Activated T-cell treated with anti-CD3 and anti-CD28 coated beads, Interleukin-2, amount 50 U/mL, for 48 hours (primary cell): ENCODE measurements around the gene TGFBR3.

Experiments used
- DNase-seq, 2 experiments: peaks; one replicate each; pipeline ENCODE4 v3.0.0-alpha.2; 2020

Gene TGFBR3

DNA sequence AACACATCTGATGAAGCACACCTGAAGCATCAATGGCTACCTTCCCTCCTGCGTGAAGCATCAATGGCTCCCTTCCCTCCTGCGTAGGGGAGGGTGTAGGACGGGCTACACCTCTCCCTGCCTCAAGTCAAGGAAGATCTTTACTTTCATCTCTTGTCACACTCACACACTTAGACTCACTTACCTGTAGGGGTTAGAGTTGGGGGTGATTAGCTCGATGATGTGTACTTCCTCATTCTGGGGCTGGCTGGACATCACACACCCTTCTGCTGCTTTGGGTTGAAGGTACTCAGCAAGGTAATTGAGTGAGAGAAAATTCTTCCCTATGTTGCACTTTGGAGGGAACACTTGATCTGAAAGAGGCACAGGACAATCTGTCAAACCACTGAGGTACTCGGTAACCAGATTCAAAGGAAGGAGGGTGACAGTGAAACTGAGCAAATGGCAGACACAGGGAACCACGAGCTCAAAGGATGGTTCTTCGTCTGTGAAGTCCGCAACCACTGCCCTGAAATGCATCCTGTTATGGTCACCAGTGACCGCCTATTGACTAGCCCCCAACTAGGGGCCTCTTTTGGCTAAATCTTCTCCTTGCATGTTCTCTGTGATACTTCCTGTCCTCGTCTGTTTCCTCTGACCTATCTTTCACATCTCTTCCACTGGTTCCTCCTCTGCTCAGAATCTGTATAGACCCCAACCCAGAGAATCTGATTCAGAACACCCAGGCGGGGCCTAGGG, 156.2 kb downstream of the TGFBR3 start:
- DNase-seq, result no peak

DNA sequence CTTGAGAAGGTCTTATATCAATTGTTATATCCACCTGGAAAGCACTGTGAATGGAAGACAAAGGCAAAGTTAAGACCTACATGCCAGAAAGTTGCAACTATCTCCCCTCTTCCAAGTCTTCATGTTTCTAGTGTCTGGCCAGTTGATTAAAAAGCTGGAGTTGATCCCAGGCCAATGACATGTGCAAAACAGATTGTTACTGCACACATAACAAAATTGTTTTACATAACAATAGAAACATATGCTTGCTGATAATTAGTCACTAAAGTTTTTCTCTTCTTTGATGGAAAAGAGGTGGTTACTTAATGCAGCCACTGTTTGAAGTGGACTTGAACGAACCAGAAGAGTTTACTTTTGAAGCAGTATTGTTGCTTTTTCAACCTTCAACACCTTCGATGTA, 158.2 kb downstream of the TGFBR3 start:
- DNase-seq, result no peak

DNA sequence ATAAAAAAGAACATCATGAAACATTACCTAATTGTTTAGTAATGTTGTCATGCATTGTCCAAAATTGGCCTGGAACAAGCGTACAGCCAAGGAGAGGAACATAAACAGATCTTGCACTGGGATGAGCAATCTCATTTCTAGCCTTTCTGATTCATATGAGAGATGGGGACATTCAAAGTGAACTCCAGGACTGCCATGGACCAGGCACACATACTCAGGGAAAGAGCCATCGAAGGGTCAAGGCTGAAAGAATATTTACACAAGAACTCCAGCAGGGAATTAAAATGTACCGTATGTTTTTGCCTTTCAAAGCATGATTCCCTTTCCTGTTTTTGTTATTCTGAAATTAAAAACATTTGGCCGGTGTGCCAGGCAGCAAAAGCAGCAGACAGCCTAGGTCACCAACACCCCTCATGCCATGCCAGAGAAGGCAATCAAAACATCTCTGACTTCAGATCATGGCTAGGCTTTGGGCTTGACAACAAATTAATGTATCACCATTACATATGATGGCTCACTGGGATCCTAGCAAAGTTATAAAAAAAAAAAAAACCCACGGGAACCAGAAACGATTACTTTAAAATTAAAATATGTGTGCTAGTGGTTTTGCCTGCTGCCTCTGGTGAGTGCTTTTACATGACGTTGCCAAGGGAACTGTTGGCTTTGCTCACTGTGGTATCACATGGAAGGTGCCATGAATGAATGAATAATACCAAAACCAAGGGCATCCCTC, 159.8 kb downstream of the TGFBR3 start:
- no peak for DNase-seq

GRCh38 chr1:91725618-91725988, 160.3 kb downstream of the TGFBR3 start:
- DNase-seq, result no peak

- DNase-seq, result no peak
Observed at GRCh38 chr1:91724644-91725043, 161.3 kb downstream of the TGFBR3 start.

DNA sequence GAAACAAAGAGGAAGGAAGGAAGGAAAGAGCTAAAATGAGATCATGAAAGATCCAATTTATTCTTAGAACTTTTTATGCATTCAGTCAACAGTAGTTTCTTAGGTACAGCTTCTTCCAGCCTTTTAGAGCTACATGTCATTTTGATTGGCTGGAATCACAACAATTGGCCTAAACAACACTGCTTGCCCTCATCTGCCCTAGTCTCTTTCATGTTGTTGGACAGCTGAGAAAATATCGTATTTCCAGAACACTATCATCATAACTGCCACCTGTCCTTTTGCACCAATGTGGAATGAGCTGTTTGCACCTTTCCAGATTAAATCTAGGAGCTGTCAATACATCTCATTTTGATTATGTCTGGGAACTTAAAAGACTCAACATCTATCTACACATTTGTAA, 161.7 kb downstream of the TGFBR3 start:
- DNase-seq, result no peak

DNA sequence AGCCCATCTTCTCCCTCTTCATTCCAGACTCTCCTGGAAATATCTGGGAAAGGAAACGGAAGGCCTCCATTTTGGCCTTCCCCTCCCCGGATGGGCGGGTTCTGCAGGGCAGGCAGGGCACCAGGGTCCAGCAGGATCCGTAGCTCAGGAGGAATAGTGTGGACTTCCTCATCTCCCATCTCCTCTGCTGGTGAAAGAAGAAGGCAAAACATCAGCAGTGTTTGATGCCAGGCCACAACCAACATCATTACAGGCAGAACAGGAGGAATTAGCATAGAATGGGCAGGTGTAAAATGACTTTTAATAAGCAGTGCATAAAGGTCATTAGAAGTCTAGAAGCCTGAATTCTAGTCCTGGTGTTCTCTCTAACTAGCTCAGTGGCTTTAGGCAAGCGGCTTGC, 165.9 kb downstream of the TGFBR3 start:
- no peak for DNase-seq

- no peak for DNase-seq
Observed at GRCh38 chr1:91718877-91719276, 167.1 kb downstream of the TGFBR3 start.

DNA sequence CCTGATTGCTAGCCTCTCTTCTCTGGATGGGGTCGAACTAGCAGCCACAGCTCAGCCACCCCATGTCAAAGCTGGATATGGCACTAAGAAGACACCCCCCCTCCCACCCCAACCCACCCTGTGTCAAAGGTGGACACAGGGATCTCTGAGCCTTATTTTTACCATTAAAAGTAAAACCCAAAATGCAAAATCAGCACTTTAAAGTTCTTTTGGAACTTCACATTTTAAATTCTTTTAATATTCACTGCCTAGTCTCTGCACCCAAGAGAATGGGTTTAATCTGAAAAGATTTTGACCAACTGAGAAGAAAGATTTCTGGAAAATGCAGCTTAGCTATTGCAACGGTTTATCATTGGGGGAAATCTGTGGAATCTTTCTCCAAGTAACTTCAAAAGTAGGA, 167.6 kb downstream of the TGFBR3 start:
- DNase-seq, result no peak

DNA sequence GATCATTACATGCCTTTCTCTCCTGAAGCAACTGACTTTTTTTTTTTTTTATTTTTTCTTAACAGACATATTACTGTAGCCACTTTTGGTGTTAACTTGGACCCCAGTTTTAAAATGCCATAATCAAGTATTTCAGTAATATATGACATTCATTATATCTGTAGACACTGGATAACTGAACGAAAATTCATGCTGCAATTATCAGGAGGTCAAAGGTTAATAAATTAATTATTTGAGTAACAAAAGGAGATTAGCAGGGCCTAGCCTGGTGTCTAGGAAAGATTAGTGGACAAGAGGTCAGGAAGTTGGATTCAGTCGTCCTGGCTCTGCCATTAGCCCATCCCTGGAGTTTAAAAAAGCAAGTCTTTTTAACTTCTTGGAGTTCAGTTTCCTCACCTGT, 168.1 kb downstream of the TGFBR3 start:
- DNase-seq, result no peak

DNA sequence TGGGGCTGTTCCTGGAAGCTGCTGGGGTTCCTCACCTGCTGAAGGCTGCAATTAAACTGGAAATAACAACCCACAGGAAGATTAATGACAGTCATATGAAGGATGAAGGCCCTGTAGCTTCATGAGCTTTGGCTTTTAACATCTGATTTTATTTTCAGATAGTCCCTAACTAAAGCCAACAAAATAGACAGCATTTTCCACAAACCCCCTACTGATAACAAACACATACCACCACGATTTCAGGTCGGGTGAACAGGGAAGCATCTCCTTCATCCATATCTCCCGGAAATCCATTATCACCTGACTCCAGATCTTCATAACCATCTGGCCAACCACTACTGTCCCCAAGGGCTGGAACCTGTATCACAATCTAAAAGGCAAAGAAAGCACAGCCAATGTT, 169.6 kb downstream of the TGFBR3 start:
- no peak for DNase-seq

DNA sequence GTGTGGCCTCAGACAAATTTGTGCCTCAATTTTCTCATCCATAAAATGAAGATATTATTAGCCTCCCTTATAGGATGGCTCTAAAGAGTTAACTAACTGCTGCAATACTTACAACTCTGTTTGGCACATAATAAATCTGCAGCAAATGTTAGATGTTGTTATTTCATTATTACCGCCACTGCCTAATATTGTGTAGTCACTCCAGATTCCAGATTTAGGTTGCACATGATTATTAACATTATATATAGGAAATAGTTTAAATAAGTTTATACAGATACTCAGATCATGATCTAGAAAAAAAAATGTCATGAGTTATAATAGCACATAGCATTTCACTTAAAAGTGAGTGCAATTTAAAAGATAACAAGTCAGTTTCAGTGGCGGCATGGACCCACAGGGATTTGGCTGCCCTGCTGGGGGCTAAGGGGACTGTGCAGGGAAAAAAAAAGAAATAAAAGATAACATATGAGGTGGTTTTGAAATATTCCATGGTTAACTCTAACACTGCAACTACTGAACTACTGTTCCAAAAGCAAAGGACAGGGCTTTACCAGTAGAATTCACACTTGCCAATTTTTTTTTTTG, 170.4 kb downstream of the TGFBR3 start:
- no peak for DNase-seq

DNA sequence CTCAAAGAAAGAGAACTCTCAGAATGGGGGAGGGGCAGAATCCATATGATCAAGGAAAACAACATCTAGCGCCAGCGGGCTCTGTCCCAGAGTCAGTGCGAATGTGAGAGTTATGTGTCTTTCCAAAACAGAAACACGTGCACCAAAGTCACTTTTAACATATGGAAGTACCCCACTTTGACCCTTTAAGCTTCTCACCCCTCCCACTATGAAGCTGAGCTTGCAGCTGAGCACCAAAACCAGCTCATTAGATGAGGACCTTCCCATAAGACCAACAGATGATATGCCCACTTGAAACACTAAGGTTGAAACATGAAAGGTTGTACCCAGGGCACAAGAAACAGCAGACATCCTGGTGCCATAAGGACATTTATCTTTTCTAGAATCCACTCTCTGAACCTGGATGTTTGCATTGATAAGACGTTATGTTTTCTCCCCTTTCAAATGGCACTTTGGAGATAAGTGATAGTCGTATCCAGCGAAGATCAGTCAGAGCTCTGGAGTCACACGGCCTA, 171.0 kb downstream of the TGFBR3 start:
- DNase-seq, result no peak

GRCh38 chr1:91712981-91713841, 172.7 kb downstream of the TGFBR3 start:
- DNase-seq, result peak; percentile 52 to 68

GRCh38 chr1:91712393-91712792, 173.6 kb downstream of the TGFBR3 start:
- no peak for DNase-seq

DNA sequence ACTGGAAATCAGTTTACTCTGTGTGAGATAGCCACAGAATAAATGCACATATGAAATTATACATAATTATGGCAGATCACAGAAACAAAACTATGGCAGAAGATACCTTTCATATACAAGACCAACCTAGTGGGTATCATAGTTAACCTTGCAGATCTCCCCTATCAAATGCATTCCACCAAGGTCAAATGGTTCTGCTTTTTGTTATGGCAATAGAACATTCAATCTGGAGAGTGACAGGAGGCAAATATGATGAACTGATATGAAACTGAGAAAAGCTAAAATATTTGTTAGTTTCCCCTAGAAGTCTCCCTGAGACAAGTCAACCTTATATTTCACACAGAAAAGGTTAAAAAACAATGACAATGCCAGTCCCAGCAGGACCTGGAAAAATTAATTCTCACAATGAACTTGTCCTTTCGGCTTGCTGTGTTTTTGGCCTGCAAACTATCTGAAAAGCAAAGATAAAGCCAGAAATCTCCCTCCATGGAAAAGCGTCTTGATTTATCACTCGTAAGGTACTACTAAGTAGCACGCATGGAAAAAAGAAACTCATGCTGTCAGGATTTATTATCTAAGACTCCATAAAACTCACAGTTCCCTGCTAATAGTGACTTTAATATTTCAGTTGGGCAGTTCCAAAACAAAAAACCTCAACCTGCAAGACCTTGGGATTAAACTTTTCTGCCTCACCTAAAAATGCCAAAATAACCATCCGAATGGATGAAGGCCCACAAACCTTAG, 174.3 kb downstream of the TGFBR3 start:
- DNase-seq, result no peak

- no peak for DNase-seq
Observed at GRCh38 chr1:91710261-91710660, 175.7 kb downstream of the TGFBR3 start.

DNA sequence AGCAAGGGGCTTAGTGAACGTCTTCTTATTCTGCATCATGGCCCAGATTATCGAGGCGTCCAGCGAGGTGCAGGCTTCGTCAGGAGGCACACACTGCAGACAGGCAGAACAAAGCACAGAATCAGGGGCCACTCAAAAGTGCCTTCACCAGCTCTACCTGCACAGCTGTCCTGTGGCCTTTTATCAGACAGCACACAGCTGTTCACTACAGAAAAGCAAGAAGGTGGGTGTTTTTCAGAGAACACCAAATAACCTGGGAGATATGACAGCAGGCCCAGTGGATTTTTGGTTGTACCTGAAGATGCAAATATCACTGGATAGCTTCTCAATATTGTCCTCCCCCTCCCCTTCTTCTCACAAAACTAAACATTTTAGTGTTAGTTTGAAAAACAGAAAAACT, 177.3 kb downstream of the TGFBR3 start:
- no peak for DNase-seq

DNA sequence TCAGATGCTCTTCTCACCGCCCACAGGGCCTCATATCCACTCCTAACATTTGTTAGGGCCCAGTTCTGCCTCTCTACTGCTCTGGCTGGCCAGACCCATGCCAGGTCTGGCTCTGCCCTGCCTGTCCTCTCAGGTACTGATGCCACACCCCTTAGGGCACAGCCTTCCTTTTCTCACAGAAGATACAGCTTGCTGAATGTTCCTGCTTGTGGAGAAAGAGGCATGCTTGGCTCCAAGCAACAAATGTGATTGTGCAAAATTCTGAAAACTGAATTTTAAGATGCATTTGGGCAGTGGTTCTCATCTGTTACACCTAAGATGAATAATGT, 178.1 kb downstream of the TGFBR3 start:
- no peak for DNase-seq

DNA sequence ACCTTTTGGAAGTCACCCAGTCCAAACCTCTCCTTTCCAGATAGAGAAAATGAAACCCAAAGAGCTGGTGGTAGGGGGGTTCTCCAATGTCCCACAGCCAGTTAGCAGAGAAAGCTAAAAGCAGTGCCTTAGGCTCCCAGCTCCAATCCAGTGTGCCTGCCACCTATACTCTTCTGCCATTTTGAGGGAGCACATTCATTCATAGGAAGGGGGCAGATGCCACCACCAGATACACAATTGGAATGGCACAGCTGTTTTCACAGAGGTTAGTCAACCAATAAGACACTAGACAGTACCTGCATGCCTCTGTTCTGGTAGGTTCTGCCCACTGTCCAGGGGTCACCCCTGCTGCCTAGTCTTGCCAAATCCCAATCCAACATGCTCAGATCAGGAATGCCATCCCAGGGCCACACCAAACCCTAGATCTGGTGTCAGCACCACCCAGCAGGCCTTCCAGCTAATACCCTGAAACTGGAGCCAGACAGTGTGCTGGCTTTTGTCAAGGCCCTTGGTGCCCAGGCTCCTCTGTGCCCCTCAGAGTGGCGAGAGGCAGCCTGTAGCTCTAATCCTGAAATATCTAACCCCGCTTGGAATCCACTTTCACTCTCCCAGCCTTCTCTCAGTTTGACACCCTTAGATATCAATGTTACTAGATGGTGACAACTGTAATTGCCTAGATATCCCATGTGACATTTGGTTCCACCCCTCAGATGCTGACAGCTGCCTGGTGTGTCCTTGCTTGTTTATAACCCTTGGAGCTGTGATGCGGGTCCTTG, 178.6 kb downstream of the TGFBR3 start:
- DNase-seq, result no peak

DNA sequence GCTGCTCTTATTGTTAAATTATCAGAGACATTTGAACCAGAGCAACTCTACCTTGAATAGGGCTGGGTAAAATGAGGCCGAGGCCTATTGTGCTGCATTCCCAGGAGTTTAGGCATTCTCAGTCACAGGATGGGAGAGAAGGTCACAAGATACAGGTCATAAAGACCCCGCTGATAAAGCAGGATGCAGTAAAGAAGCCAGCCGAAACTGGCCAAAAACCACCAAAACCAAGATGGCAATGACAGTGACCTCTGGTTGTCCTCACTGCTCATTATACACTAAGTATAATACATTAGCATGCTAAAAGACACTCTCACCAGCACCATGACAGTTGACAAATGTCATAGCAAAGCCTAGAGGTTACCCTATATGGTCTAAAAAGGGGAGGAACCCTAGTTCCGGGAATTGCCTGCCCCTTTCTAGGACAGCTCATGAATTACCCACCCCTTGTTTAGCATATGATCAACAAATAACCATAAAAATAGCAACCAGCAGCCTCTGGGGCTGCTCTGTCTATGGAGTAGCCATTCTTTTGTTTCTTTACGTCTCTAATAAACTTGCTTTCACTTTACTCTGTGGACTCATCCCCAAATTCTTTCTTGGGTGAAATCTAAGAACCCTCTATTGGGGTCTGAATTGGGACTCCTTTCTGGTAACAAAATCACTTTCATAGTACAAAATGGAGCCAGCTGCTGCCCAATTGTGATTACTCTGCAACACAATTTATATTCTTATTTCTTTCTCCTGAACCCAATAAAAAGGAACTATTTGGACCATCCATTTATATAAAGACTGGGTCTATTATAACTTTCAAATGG, 179.6 kb downstream of the TGFBR3 start:
- DNase-seq, result no peak
